ENCODE measurements around the gene ROBO2.

- TF ChIP-seq CTCF (IDR thresholded peaks at IDR 0.05) = no peak
- no peak for TF ChIP-seq ZFX (IDR thresholded peaks at IDR 0.05; ENCODE audit: borderline replicate concordance)
Observed at GRCh38 chr3:77102951-77103769, 63.3 kb downstream of the ROBO2 start.

Measured in 22Rv1 (cell line).